ENCODE results near the gene HTD2.
"Not testable (repeated sequence)": the region's sequence is repeated elsewhere in the genome, so short reads cannot be mapped to it uniquely, and the experiment has no call there.

The HTD2 gene

GRCh38 chr3:58305882-58306711 lies at the start of gene HTD2, which contains the start of gene RPP14:
Gene HTD2 (plus strand): TSS chr3:58306520. CDS start chr3:58317614, 11,094 bp downstream.
Gene RPP14 (plus strand): TSS chr3:58306245. CDS start chr3:58310330, 4,085 bp downstream.
- peak; percentile 96 for DNase-seq

GRCh38 chr3:58258392-58259055 lies 47.8 kb upstream of the HTD2 start:
- DNase-seq, result no peak

GRCh38 chr3:58260261-58260731 lies 46.0 kb upstream of the HTD2 start:
- no peak for DNase-seq

DNA sequence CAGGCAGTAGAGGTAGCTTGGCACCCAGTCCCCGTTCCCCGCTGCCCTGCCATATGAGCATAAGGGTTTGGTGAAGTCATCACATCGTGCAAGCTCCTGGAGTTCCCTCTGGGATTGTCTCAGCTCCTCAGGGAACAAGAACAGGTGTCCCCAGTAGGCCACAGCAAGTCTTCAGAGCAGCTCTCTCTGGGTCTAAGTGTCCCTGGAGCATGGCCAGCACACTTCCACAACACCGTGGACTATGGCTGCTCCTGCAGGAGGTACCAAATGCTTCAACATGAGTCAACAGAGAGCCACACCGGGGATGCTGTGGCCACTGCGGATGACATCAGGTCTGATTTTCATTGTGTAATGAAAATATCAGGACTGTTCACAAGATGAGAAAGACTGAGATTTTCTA lies 45.6 kb upstream of the HTD2 start:
- DNase-seq, result no peak

- no peak for DNase-seq
Measured at GRCh38 chr3:58261954-58262666, 44.2 kb upstream of the HTD2 start.

DNA sequence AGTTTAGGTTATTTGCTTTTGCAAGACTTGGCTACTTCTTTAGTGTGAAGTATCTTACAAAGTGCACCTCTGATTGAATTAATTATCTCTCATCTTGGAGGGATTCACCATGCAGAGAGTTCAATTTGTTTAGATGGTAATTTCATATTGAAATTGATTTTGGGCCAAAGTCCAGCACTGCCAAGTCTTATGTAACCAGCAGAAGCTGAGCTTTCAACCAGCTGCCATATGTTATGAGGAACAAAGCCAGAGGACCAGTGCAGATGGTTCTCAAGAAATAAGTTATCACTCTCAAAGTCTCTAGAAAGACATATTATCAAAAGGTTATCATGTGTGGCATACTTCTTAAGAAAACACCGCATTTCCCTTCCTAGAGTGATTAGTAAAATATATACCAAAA lies 39.7 kb upstream of the HTD2 start:
- DNase-seq, result no peak

DNA sequence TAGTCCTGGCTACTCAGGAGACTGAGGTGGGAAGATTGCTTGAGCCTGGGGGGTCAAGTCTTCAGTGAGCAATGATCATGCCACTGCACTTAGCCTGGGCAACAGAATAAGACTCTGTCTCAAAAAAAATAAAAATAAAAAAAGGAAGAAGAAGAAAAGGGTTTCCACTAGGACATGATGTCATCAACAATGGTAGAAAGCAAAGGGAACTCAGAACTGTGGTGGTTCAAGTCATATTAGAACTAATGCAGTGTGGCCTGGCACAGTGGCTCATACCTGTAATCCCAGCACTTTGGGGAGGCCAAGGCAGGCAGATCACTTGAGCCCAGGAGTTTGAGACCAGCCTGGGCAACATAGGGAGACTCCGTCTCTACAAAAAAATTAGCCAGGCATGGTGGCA lies 38.8 kb upstream of the HTD2 start:
- not testable (repeated sequence) for DNase-seq

GRCh38 chr3:58269356-58269755 lies 37.0 kb upstream of the HTD2 start:
- no peak for DNase-seq

- DNase-seq, result no peak
Measured at GRCh38 chr3:58270485-58270884, 35.8 kb upstream of the HTD2 start.

GRCh38 chr3:58271901-58272501 lies 34.3 kb upstream of the HTD2 start:
- no peak for DNase-seq

GRCh38 chr3:58272891-58273290 lies 33.4 kb upstream of the HTD2 start:
- DNase-seq, result no peak

DNA sequence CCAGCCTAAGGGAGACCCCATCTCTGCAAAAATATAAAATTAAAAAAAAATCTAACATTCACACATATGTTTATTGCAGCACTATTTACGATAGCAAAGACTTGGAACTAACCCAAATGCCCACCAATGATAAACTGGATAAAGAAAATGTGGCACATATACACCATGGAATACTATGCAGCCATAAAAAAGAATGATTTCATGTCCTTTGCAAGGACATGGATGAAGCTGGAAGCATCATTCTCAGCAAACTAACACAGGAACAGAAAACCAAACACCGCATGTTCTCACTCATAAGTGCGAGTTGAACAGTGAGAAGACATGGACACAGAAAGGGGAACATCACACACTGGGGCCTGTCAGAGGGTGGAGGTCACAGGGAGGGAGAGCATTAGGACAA lies 33.0 kb upstream of the HTD2 start:
- DNase-seq, result not testable (repeated sequence)

DNA sequence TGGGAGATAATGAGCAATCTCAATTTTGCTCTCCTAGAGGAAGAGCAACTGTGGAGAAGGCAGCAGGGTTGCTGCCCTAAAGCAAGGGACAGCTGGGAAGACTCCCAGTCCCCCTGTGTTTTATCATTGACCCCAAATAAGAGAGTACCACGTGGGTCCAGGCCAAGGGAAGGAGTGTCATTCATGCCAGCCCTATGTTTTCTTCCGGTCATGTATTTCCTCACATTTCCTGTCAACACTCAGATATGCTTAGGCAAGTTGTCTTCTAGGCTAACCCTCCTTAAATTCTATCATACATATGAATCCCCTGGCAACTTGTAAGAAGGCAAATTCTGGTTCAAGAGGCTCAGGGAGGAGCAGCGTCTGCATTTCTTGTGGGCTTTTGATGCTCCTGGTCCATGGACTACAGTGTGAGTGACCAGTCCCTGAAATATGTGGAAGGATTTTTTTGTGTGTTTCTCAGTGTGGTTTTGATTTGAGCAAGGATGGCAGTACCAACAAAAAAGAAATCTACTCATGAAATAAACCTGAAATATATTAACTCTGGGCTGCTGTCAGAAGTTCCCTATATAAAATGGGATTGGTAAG lies 32.2 kb upstream of the HTD2 start:
- no peak for DNase-seq

- no peak for DNase-seq
Measured at GRCh38 chr3:58281069-58281468, 25.3 kb upstream of the HTD2 start.

DNA sequence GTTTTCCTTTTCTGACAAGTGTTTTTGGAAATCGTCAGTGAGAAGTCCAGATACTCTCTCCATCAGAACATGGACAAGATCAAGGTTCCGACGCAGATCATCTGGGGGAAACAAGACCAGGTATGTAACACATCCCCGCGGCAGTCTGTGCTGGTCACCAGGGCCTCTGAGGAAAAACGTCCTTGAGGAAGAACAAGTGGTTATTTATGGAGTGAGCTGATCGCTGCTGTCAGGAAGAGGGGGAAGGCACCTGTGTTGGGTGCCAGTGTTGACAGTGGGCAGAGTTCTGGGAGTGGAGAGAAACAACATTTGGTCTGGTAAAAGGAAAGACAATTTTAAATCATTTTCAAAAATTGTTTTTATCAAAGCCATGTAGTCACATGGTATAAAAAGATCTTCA lies 21.0 kb upstream of the HTD2 start:
- no peak for DNase-seq

DNA sequence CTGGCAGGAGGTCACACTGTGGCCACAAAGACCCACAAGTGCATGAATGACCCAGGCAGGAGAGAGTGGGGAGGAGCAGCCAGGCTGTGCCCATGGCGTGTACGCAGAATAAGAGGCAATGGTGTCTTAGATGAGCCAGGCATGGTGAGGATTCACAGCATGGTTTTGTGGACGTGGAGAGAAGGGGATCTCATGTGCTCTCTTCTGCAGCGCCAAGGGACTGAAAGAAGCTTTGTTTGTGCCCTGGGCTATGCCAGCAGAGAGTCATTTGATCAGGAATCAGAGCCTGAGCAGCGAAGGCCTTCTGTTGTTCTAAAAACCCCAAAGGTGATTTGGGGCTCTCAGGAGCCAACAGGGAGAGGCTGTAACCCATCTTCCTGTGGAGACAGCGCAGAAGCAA lies 19.0 kb upstream of the HTD2 start:
- no peak for DNase-seq

DNA sequence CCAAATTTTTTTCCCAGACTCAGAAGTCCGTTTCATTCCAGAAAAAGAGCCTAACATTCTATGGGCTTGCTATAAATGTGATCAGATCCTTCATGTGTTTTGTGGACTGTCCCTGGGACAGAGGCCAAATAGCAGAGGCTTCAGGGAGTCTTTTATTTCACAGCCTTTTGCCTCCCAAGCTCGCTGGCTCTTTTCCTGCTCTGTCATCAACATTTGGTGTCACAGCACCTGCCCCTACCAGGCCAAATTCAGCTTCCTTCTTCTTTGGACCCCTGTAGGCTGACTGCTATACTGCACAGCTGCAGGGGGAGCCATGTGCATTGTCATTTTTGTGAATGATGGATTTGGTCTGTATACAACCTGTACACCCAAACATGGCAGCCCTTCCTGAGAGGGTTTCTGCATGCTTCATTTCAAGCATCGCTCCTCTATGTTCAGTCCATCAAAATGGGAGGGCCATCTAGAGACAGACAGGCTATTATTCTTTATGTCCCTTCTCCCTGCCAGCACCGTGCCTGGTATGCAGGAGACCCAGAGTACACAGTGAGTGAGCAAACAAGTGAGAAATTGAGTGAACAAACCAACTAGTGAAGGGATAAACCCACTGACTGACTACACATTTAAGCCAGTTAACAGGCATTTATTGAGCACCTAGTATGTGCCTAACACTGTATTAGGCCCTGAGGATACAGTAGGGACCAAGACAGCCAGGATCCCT lies 18.1 kb upstream of the HTD2 start:
- DNase-seq, result no peak

DNA sequence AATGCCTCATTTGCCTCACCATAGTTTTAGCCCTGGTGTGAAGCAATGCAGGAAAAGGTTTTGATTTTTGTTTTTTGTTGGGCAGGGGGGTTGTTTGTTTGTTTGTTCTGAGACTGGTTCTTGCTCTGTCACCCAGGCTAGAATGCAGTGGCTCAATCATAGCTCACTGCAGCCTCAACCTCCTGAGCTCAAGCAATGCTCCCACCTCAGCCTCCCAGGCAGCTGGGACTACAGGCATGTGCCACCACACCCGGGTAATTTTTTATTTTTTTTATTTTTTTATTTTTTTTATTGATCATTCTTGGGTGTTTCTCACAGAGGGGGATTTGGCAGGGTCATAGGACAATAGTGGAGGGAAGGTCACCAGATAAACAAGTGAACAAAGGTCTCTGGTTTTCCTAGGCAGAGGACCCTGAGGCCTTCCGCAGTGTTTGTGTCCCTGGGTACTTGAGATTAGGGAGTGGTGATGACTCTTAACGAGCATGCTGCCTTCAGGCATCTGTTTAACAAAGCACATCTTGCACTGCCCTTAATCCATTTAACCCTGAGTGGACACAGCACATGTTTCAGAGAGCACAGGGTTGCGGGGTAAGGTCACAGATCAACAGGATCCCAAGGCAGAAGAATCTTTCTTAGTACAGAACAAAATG lies 17.2 kb upstream of the HTD2 start:
- not testable (repeated sequence) for DNase-seq

DNA sequence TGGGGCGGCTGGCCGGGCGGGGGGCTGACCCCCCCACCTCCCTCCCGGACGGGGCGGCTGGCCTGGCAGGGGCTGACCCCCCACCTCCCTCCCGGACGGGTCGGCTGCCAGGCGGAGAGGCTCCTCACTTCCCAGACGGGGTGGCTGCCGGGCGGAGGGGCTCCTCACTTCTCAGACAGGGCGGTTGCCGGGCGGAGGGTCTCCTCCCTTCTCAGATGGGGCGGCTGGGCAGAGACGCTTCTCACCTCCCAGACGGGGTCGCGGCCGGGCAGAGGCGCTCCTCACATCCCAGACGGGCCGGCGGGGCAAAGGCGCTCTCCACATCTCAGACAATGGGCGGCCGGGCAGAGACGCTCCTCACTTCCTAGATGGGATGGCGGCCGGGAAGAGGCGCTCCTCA lies 15.9 kb upstream of the HTD2 start:
- not testable (repeated sequence) for DNase-seq

- no peak for DNase-seq
Measured at GRCh38 chr3:58291671-58292338, 14.5 kb upstream of the HTD2 start.

- DNase-seq, result no peak
Measured at GRCh38 chr3:58292866-58293265, 13.5 kb upstream of the HTD2 start.
